Activated T-cell treated with anti-CD3 and anti-CD28 coated beads for 4 hours (primary cell): ENCODE results near the gene CAPG.

Experiments used
- DNase-seq: peaks from one replicate; pipeline ENCODE4 v3.0.0-alpha.2; 2020

Gene CAPG

DNA sequence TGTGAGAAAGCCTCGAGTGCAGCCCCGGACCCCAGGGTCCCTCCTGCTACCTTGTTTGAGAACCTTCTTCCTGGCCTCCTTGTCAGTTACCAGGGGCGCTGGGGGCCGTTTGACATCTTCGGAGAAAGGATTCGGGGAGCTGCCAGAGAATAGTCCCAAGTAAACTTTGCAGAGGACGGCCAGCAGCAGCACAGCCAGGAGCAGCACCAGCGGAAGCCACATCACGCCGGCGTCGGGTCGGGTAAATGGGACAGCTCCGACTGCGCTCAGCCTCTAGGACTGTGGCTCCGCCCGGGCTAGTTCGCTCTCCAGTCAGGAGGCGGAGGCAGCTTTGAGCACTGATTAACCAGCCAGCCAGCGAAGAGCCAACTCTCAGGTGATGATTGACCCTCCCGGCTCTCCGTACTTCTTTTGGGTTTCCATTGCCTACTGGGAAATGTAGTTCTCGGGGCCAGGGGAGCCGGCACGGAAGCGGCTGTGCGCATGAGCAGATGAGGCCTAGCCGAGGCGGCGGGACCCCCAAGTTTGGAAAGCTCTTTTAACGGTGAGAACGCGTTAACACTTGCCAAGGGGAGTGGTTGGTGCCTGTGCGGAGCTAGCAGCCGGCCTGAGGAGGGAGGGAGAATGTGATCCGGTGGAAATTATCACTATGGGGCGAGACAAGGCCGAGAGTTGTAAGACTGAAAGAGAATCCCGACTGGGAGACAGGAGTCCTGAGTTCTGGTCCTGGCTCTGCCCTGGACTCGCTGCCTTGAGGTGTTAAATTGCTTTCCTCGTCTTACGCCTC, 55.7 kb downstream of the CAPG start, which contains the start of the genes ELMOD3 and RETSAT:
Gene ELMOD3, plus strand, starts transcription at position 484 of the 787 bp plus-strand sequence. CDS start 2,430 bp downstream, outside the sequence.
Gene RETSAT, minus strand, starts transcription at position 243 of the 787 bp plus-strand sequence. Its CDS starts 21 bp downstream, at position 222.
- peak; percentile 94 for DNase-seq

- peak; percentile 9 for DNase-seq
Observed at GRCh38 chr2:85353876-85354285, 56.3 kb downstream of the CAPG start.

- no peak for DNase-seq
Observed at GRCh38 chr2:85347599-85347998, 62.6 kb downstream of the CAPG start.
